Large intestine (tissue), 3 donors: ENCODE data around the gene CDK7. TPM values are rescaled to one million over a fixed set of nuclear protein-coding genes. Genes with fewer than 3 reads are reported as not detected.

Source experiments
- DNase-seq, 2 donors: peaks; one replicate each; pipeline versions ENCODE4 v3.0.0 to v3.0.0-alpha.2; 2013
- H3K27ac ChIP-seq: one replicate; pipeline ENCODE4 v1.5.1; 2013; ENCODE audit warnings: low read length
- H3K27me3 ChIP-seq: 2 replicates; pipeline ENCODE4 v1.6.1; 2013; ENCODE audit warnings: low read length; ENCODE audit not compliant: control insufficient read depth, insufficient read depth
- H3K36me3 ChIP-seq: 2 replicates; pipeline ENCODE4 v1.6.1; 2013; ENCODE audit warnings: low read length; ENCODE audit not compliant: control insufficient read depth, insufficient read depth
- H3K4me1 ChIP-seq: one replicate; pipeline ENCODE4 v1.6.1; 2013; ENCODE audit warnings: low read length; ENCODE audit not compliant: control insufficient read depth, insufficient read depth
- H3K4me3 ChIP-seq: one replicate; pipeline ENCODE4 v1.5.1; 2013; ENCODE audit warnings: low read length
- H3K9me3 ChIP-seq: one replicate; pipeline ENCODE4 v1.6.1; 2013; ENCODE audit warnings: mild to moderate bottlenecking, low read depth, low read length, moderate library complexity; ENCODE audit not compliant: control insufficient read depth
- WGBS: methylation state at CpG from one replicate; pipeline ENCODE4 v1.1.5; 2013; ENCODE audit warnings: low lambda C conversion rate; ENCODE audit not compliant: insufficient coverage; 5-methylcytosine and 5-hydroxymethylcytosine counted together
- polyA plus RNA-seq: library from polyadenylated mRNA; unstranded; fragments of 120-200 nt; gene quantifications from one replicate; pipeline ENCODE4 v1.2.1, GENCODE V29; 2013

The CDK7 gene
- polyA plus RNA-seq, 1 donor, result 31.0 TPM

DNA sequence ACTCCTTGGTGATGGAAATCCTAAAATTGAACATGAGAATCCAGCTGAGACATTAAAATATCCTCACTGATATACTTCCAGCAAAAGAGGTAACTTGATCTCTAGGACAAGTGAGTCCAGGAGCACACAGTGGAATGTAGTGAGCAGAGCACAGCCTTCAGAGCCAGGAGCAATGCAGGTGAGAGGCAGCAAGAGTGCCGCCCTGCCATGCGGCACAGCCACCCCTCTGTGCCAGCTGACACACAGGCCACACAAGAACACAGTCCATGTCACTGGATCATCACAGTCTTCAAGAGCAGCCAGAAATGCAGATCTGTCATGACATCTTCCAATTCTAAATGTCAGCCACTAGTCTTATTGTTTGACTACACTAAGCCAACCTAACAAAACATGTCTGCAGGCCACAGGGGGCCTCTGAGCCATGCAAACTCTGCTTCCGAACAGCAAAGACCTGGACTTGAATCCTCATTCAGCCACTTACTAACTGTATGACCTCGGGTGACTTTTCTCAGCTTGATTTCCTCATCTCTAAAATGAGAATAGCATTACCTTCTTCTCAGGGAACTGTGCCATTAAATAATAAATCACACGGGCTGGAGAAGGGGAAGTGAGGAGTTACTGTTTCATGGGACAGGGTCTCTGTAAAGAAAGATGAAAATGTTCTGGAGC lies 50.9 kb downstream of the CDK7 start:
- no CpG with 5 or more reads among the region's 5 CpGs for WGBS
- no peak for DNase-seq
- Histone ChIP-seq H3K36me3 (peaks cover 25% of the 10 kb centered on the region), H3K27me3 (no peaks in the 10 kb centered on the region), H3K4me3 (no peak overlapping the region), H3K4me1 (no peaks in the 10 kb centered on the region), H3K9me3 (no peaks in the 10 kb centered on the region), H3K27ac (no peak overlapping the region)

DNA sequence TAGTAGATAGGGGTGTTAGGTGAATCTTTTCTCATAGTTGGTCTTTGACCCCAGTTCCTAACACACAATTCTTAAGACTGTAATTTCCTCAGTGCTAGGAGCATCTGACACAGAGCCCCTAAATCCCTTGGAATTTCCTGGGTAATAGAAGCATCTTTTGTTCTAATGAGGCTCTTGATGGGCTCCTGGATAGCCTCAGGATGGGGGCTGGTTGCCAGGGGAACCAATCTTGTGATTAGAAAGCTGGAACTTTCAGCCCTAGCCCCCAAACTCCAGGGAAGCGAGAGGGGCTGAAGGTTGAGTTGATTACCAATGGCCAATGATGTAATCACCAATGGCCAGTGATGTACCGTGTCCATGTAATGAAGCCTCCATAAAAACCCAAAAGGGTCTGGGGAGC lies 53.4 kb downstream of the CDK7 start:
- WGBS, result no CpG with 5 or more reads among the region's 2 CpGs
- no peak for DNase-seq
- Histone ChIP-seq H3K27me3 (no peaks in the 10 kb centered on the region), H3K27ac (no peak overlapping the region), H3K9me3 (no peaks in the 10 kb centered on the region), H3K4me3 (no peak overlapping the region), H3K36me3 (peaks cover 13% of the 10 kb centered on the region), H3K4me1 (no peaks in the 10 kb centered on the region)

DNA sequence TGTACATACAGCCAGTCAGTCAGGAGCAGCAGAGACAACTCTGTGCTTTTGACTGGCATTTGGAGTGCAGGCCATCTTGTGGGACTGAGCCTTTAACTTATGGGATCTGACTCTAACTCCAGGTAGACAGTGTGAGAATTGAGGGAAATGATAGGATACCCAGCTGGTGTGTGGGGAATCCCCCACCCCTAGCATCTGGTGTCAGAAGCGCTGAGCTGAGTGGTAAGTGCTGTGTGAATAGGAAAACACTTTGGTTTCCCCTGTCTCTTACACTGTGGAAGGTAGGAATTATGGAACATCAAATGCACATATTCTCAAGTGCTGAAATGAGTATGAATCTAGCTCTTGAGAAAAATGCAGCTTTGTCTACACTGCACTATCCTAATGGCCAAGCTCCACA lies 54.0 kb downstream of the CDK7 start:
- H3K9me3 ChIP-seq, result no peaks in the 10 kb centered on the region
- no peak overlapping the region for H3K4me3 ChIP-seq
- H3K27ac ChIP-seq, result no peak overlapping the region
- H3K4me1 ChIP-seq, result no peaks in the 10 kb centered on the region
- no CpG with 5 or more reads among the region's 1 CpG for WGBS
- no peak for DNase-seq
- no peaks in the 10 kb centered on the region for H3K27me3 ChIP-seq
- H3K36me3 ChIP-seq, result peaks cover 9% of the 10 kb centered on the region

DNA sequence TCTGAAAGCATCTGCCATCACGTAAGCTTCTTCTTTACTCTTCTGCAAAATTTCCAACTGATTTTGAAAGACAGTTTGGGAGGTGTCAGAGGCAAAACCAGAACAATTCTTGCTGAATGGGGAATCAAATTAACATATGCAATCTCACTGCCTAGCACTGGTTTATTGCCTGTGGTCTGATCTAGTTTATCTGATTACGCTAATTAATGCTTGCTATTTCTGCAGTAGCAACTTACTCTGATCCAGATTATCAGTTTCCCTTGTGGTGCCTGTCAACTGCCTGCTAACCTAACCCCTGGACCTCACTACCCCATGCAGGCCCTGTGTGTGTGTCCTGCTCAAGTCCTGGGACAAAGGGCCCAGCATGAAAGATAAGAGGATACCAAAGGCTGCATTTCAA lies 57.6 kb downstream of the CDK7 start:
- H3K4me1 ChIP-seq, result no peaks in the 10 kb centered on the region
- no peak overlapping the region for H3K27ac ChIP-seq
- no peak for DNase-seq
- peaks cover 3% of the 10 kb centered on the region for H3K36me3 ChIP-seq
- WGBS, result no CpG with 5 or more reads among the region's 2 CpGs
- H3K4me3 ChIP-seq, result no peak overlapping the region
- H3K27me3 ChIP-seq, result no peaks in the 10 kb centered on the region
- H3K9me3 ChIP-seq, result no peaks in the 10 kb centered on the region

DNA sequence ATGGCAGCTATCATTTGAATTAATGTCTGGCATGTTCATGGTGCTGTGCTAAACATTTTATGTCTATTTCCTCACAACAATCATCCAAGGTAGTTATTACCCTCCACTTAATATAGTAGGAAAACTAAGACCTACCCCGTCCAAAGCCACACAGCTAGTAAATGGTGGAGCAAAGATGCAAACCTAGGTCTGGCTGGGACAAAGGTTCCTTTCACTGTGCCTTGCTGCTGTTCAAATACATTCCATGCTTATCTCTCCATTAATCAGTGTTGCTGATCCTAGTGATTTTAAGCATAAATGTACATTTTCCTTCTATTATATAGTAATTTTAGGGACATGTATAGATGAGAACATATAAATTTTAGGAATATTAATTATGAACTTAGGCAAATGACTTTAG lies 59.2 kb downstream of the CDK7 start:
- no peak for DNase-seq
- Histone ChIP-seq H3K36me3 (peaks cover 10% of the 10 kb centered on the region), H3K4me1 (no peaks in the 10 kb centered on the region), H3K27me3 (no peaks in the 10 kb centered on the region), H3K27ac (no peak overlapping the region), H3K9me3 (no peaks in the 10 kb centered on the region), H3K4me3 (no peak overlapping the region)
- WGBS, result no CpG with 5 or more reads among the region's 1 CpG

DNA sequence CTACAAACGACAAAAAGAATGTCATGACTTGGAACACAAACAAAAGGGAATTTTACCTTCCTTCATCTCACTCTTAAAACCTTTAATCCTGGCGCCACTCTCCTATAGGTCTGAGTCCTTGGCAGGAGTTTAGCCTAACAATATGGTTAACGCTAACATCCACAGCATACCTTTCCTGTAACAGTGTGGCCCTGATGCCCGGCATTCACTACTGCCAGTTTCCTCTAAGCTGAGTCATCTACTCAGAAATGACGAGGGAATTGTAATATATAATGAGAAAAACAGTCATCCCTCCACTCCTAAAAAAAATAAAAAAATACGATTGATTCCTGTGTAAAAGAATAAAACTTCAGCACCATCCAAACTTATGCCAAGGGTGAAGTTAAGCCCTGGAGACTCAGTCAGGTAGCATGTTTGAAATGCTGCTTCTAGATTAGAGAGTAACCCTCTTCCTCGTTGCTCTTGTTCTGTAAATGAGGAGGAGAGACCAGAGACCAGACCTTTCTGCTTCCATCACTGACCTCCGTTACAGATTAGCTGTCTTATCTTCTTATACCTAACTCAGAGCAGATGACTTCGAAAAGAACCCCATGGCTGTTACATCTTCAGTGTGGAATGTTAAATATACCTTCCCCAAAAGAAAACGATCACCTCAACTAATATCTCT lies 60.5 kb downstream of the CDK7 start:
- no peaks in the 10 kb centered on the region for H3K4me1 ChIP-seq
- DNase-seq, result no peak
- no peak overlapping the region for H3K27ac ChIP-seq
- H3K27me3 ChIP-seq, result no peaks in the 10 kb centered on the region
- no peak overlapping the region for H3K4me3 ChIP-seq
- peaks cover 18% of the 10 kb centered on the region for H3K36me3 ChIP-seq
- 75% methylated on average over 3 of the region's 10 CpGs for WGBS
- no peaks in the 10 kb centered on the region for H3K9me3 ChIP-seq

DNA sequence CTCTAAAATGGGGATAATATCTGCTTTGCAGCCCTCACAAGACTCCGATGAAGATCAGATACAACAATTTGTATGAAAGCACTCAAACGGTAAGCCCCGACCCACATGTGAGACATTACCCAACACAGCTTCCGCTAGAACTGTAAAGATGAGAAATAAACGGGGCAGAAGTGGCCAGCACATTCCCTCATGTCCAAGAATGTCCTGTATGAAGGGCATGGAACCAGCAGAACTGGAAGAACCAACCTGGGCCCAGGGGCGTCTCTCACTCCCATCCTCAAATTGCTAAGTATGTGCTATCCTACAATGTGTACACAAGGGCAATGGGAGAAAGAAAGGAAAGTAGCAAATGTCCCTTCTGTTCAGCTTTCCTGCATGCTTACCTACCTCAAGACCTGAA lies 64.9 kb downstream of the CDK7 start:
- Histone ChIP-seq H3K4me1 (no peaks in the 10 kb centered on the region), H3K4me3 (no peak overlapping the region), H3K36me3 (peaks cover 17% of the 10 kb centered on the region), H3K9me3 (no peaks in the 10 kb centered on the region), H3K27ac (no peak overlapping the region), H3K27me3 (no peaks in the 10 kb centered on the region)
- no peak for DNase-seq
- WGBS, result 100% methylated on average over 1 of the region's 6 CpGs

DNA sequence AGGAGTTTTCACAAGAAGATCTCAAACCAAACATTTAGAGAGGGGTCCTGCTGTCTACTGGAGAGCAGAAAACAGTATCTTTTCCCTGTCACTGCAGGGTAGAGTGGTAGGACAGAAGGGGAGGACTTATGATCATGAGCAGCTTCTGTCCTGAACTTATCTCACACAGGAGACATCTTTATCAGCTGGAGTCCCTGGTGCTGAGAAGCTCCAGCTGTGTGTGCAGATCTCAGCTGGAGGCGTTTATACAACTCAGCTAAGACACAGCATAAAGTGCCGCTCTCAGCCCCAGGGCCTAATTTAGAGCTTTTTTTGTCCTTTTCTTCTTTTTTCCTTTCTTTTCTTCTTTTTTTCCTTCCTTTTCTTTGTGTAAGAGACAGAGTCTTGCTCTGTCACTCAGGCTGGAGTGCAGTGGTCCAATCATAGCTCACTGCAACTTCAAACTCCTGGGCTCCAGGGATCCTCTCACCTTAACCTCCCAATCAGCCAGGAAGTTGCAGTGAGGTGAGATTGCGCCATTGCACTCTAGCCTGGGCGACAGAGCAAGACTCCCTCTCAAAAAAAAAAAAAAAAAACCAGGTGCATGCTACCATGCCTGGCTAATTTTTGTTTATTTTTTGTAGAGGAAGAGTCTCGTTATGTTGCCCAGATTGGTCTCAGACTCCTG lies 66.0 kb downstream of the CDK7 start:
- Histone ChIP-seq H3K27me3 (no peaks in the 10 kb centered on the region), H3K4me3 (no peak overlapping the region), H3K27ac (no peak overlapping the region), H3K4me1 (no peaks in the 10 kb centered on the region), H3K36me3 (peaks cover 19% of the 10 kb centered on the region), H3K9me3 (no peaks in the 10 kb centered on the region)
- no peak for DNase-seq
- WGBS, result no CpG with 5 or more reads among the region's 5 CpGs

DNA sequence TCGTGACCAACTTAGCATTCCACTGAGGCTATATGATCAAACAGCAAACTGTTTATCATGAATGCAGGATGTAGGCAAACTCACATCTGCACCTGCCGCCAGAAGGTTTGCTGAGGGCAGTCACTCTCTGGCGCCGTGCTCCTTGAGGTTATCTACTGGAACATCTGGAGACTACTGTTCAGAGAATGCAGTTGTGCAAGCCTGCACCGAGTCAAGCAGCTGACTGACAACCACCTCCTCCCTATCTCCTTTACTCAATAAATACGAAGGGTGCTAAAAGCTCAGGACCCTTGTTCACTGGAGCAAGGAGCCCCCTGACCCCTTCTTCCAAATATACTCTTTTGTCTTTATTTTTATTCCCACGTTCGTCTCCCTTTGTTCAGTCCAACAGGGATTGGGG lies 70.8 kb downstream of the CDK7 start:
- WGBS, result 100% methylated on average over 2 of the region's 8 CpGs
- Histone ChIP-seq H3K9me3 (no peaks in the 10 kb centered on the region), H3K36me3 (peaks cover 25% of the 10 kb centered on the region), H3K27me3 (no peaks in the 10 kb centered on the region), H3K4me3 (no peak overlapping the region), H3K4me1 (no peaks in the 10 kb centered on the region), H3K27ac (no peak overlapping the region)
- no peak for DNase-seq

DNA sequence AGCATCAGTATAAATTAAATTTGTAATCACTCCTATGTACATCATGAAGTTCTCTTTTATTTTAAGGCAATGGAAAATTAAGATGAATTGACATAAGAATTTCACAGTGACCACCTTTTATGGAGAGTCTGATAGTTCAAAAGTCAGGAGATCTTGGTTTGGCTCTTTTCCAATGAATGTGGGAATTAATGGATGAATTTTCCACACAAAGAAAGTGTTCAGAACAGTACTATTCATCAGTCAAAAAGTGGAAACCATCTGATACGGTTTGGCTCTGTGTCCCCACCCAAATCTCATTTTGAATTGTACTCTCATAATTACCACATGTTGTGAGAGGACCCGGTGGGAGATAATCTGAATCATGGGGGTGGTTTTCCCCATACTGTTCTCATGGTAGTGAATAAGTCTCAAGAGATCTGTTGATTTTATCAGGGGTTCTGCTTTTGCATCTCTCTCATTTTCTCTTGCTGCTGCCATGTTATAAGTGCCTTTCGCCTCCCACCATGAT lies 73.4 kb downstream of the CDK7 start:
- H3K27ac ChIP-seq, result no peak overlapping the region
- no peak overlapping the region for H3K4me3 ChIP-seq
- no peaks in the 10 kb centered on the region for H3K4me1 ChIP-seq
- peaks cover 30% of the 10 kb centered on the region for H3K36me3 ChIP-seq
- WGBS, result no CpG with 5 or more reads among the region's 3 CpGs
- no peak for DNase-seq
- H3K9me3 ChIP-seq, result no peaks in the 10 kb centered on the region
- H3K27me3 ChIP-seq, result no peaks in the 10 kb centered on the region
